ENCODE results near the gene PCSK4. TPM values are rescaled to one million over a fixed set of nuclear protein-coding genes. Genes with fewer than 3 reads are reported as not detected.
A peak's percentile ranks its signal among the peaks of the same experiment; 100 is the strongest.

Gene PCSK4
- total RNA-seq, 1 experiment from 2014 or later = 18.6 TPM

DNA sequence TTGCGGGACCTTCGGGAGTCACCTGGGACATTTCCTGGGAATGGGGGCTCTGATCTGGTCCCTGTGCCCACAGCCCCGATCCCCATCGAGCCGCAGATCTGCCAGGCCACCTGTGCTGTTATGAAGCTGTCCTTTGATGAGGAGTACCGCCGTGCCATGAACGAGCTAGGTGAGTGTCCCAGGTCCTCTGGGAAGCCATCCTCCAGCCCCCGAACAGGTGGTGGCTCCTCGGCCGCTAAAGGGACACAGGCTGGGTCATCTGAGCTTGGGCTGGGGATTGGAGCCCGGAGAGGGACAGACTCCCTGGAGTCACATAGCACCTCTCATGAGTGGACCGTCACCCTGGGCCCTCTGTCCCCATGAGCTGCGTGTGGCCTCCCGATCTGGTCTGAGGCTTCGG, 32.3 kb downstream of the PCSK4 start:
- Histone ChIP-seq H3K79me2 (ENCODE audit: low read depth) (no peaks in the 10 kb centered on the region), H3K4me3 (no peak overlapping the region), H3K36me3 (ENCODE audit: low read depth) (no peaks in the 10 kb centered on the region), H3K27me3 (ENCODE audit: insufficient read depth, low read depth) (no peaks in the 10 kb centered on the region), H3F3A (ENCODE audit: insufficient read depth, low read depth) (peaks cover 10% of the 10 kb centered on the region), H4K20me1 (ENCODE audit: insufficient read depth) (no peaks in the 10 kb centered on the region), H3K9me3 (ENCODE audit: insufficient read depth, low read depth) (no peaks in the 10 kb centered on the region), H3K4me1 (replicated peaks; ENCODE audit: insufficient read depth) (no peaks in the 10 kb centered on the region), H3K9me2 (ENCODE audit: insufficient read depth) (no peaks in the 10 kb centered on the region), H3K4me2 (no peak overlapping the region), H3K27ac (no peak overlapping the region), H2AFZ (no peak overlapping the region)
- no peak for DNase-seq
- no TSS peak for BruUV-seq (replicated peaks)
- TF ChIP-seq EZH2 (IDR thresholded peaks at IDR 0.05; ENCODE audit: low read depth) = no peak
- TF ChIP-seq, protein P1, sequence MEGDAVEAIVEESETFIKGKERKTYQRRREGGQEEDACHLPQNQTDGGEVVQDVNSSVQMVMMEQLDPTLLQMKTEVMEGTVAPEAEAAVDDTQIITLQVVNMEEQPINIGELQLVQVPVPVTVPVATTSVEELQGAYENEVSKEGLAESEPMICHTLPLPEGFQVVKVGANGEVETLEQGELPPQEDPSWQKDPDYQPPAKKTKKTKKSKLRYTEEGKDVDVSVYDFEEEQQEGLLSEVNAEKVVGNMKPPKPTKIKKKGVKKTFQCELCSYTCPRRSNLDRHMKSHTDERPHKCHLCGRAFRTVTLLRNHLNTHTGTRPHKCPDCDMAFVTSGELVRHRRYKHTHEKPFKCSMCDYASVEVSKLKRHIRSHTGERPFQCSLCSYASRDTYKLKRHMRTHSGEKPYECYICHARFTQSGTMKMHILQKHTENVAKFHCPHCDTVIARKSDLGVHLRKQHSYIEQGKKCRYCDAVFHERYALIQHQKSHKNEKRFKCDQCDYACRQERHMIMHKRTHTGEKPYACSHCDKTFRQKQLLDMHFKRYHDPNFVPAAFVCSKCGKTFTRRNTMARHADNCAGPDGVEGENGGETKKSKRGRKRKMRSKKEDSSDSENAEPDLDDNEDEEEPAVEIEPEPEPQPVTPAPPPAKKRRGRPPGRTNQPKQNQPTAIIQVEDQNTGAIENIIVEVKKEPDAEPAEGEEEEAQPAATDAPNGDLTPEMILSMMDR (conservative IDR thresholded peaks at IDR 0.05) = no peak
- intact Hi-C loops (cut with micrococcal nuclease; ENCODE audit: unreplicated experiment) = loop anchor here (5.0 kb wide), 1 partner anchor 51 kb away; the partner anchor contains the start of gene DAZAP1
- POLR2A ChIA-PET (ENCODE audit: unreplicated experiment) = no interaction called here
- CTCF ChIA-PET = no interaction called here

- Histone ChIP-seq H3K9me2 (ENCODE audit: insufficient read depth) (no peaks in the 10 kb centered on the region), H3K27me3 (ENCODE audit: insufficient read depth, low read depth) (no peaks in the 10 kb centered on the region), H3K27ac (no peak overlapping the region), H3K4me2 (no peak overlapping the region), H3K4me3 (no peak overlapping the region), H3K4me1 (replicated peaks; ENCODE audit: insufficient read depth) (no peaks in the 10 kb centered on the region), H3K79me2 (ENCODE audit: low read depth) (no peaks in the 10 kb centered on the region), H3F3A (ENCODE audit: insufficient read depth, low read depth) (peaks cover 10% of the 10 kb centered on the region), H2AFZ (no peak overlapping the region), H3K9me3 (ENCODE audit: insufficient read depth, low read depth) (no peaks in the 10 kb centered on the region), H3K36me3 (ENCODE audit: low read depth) (no peaks in the 10 kb centered on the region), H4K20me1 (ENCODE audit: insufficient read depth) (no peaks in the 10 kb centered on the region)
- ChIA-PET POLR2A (ENCODE audit: unreplicated experiment) (no interaction called here), CTCF (no interaction called here)
- no TSS peak for BruUV-seq (replicated peaks)
- TF ChIP-seq, protein P1 (conservative IDR thresholded peaks at IDR 0.05) = no peak
- no peak for TF ChIP-seq EZH2 (IDR thresholded peaks at IDR 0.05; ENCODE audit: low read depth)
- intact Hi-C loops (cut with micrococcal nuclease; ENCODE audit: unreplicated experiment) = loop anchor here (5.0 kb wide), 1 partner anchor 50 kb away; the partner anchor contains the start of gene DAZAP1
- no peak for DNase-seq
Measured at GRCh38 chr19:1457031-1457739, 33.0 kb downstream of the PCSK4 start.

DNA sequence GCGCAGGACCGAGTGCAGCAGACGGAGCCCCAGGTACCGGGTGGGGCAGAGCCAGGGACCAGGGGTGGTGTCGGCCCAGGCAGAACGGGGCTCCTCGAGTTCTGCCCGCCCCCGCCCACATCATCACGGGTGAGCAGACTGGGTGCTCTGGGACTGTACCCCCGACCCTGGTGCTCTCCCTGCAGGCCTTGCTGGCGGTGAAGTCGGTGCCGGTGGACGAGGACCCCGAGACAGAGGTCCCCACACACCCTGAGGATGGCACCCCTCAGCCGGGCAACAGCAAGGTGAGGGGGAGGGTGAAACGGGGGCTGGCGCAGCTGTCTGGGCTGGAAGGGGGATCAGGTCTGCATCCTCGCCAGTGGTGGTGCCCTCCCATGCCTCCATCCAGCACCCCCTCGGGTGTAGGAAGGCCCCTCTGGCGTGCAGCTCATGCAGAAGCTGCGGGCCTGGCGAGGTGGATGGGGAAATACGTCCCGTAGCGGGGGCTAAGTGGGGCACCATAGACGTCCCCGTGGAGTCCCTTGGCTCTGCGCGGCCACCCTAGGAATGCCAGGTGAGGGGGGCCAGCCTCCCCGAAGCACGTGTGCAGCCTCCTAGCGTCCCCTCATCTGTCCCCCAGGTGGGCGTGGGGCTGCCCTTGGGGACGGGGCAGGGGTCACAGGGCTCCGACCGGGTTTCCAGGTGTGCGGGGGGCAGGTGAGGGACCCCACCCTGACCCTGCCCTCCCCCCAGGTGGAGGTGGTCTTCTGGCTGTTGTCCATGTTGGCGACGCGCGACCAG, 33.8 kb downstream of the PCSK4 start:
- Histone ChIP-seq H3K36me3 (ENCODE audit: low read depth) (no peaks in the 10 kb centered on the region), H3F3A (ENCODE audit: insufficient read depth, low read depth) (peaks cover 10% of the 10 kb centered on the region), H3K27ac (no peak overlapping the region), H3K79me2 (ENCODE audit: low read depth) (no peaks in the 10 kb centered on the region), H3K4me1 (replicated peaks; ENCODE audit: insufficient read depth) (no peaks in the 10 kb centered on the region), H4K20me1 (ENCODE audit: insufficient read depth) (no peaks in the 10 kb centered on the region), H3K4me3 (no peak overlapping the region), H2AFZ (no peak overlapping the region), H3K9me2 (ENCODE audit: insufficient read depth) (no peaks in the 10 kb centered on the region), H3K9me3 (ENCODE audit: insufficient read depth, low read depth) (no peaks in the 10 kb centered on the region), H3K27me3 (ENCODE audit: insufficient read depth, low read depth) (no peaks in the 10 kb centered on the region), H3K4me2 (peak overlapping the region; percentile 56; the same call in 1 of the 2 replicates)
- DNase-seq = no peak
- CTCF ChIA-PET = interaction anchor here (0.7 kb wide), 1 partner anchor 187 kb away, joined by 5 read pairs; the partner anchor contains the start of gene CIRBP
- intact Hi-C loops (cut with micrococcal nuclease; ENCODE audit: unreplicated experiment) = loop anchor here (5.0 kb wide), 1 partner anchor 49 kb away; the partner anchor contains the start of gene DAZAP1
- TF ChIP-seq EZH2 (IDR thresholded peaks at IDR 0.05; ENCODE audit: low read depth) = no peak
- TF ChIP-seq, protein P1 (conservative IDR thresholded peaks at IDR 0.05) = no peak
- POLR2A ChIA-PET (ENCODE audit: unreplicated experiment) = interaction anchor here (0.5 to 0.7 kb wide), 4 partner anchors 101 to 294 kb away, joined by 3 to 13 read pairs (median 4); a partner anchor contains a TSS
- BruUV-seq (replicated peaks) = no TSS peak
